ENCODE data around the gene ANK3. TPM values are rescaled to one million over a fixed set of nuclear protein-coding genes. Genes with fewer than 3 reads are reported as not detected.

ANK3 gene
- total and polyA plus RNA-seq, 10 donors, result 2.0 to 133 (median 62.9) TPM

- intact Hi-C loops (cut with DNase I; ENCODE audit: low total_unique reads), result no loop called here
- TF ChIP-seq CTCF (IDR thresholded peaks at IDR 0.05 in 8 of 11, conservative IDR thresholded peaks at IDR 0.05 in 3 of 11), result no peak
- no peak for TF ChIP-seq POLR2A (IDR thresholded peaks at IDR 0.05)
- TF ChIP-seq POLR2AphosphoS5 (IDR thresholded peaks at IDR 0.05), result no peak
- no peaks in the 10 kb centered on the region for H3K9me3 ChIP-seq
- no peak overlapping the region for H3K4me3 ChIP-seq
- WGBS, 5 donors, result 78 to 89% (median 87%) methylated on average over 8 of the region's 8 CpGs
- no peak for DNase-seq
- H3K27me3 ChIP-seq (replicated peaks in 1 of 7), result no peaks in the 10 kb centered on the region
- H3K4me1 ChIP-seq, result peaks cover 0 to under 1% (median 0%) of the 10 kb centered on the region in 6 donors
- H3K36me3 ChIP-seq, result no peaks in the 10 kb centered on the region
- no peak overlapping the region for H3K27ac ChIP-seq
Observed at GRCh38 chr10:60363187-60363586, 26.5 kb downstream of the ANK3 start.

- Histone ChIP-seq H3K36me3 (no peaks in the 10 kb centered on the region), H3K4me1 (peaks cover 0 to 3% (median 0%) of the 10 kb centered on the region in 6 donors), H3K27ac (no peak overlapping the region), H3K9me3 (no peaks in the 10 kb centered on the region), H3K27me3 (replicated peaks in 1 of 7) (no peaks in the 10 kb centered on the region), H3K4me3 (no peak overlapping the region)
- WGBS, 5 donors, result 91 to 99% (median 94%) methylated on average over 6 of the region's 6 CpGs
- DNase-seq, result no peak
- intact Hi-C loops (cut with DNase I; ENCODE audit: low total_unique reads), result no loop called here
- TF ChIP-seq POLR2AphosphoS5 (IDR thresholded peaks at IDR 0.05) (no peak), CTCF (IDR thresholded peaks at IDR 0.05 in 8 of 11, conservative IDR thresholded peaks at IDR 0.05 in 3 of 11) (no peak), POLR2A (IDR thresholded peaks at IDR 0.05) (no peak)
Observed at GRCh38 chr10:60362461-60362860, 27.2 kb downstream of the ANK3 start.

GRCh38 chr10:60359066-60359465 lies 30.6 kb downstream of the ANK3 start:
- Histone ChIP-seq H3K9me3 (no peaks in the 10 kb centered on the region), H3K36me3 (no peaks in the 10 kb centered on the region), H3K4me3 (no peak overlapping the region), H3K27ac (no peak overlapping the region), H3K4me1 (peaks cover 0 to 3% (median 0%) of the 10 kb centered on the region in 6 donors), H3K27me3 (replicated peaks in 1 of 7) (no peaks in the 10 kb centered on the region)
- DNase-seq, result no peak
- TF ChIP-seq POLR2AphosphoS5 (IDR thresholded peaks at IDR 0.05) (no peak), POLR2A (IDR thresholded peaks at IDR 0.05) (no peak), CTCF (IDR thresholded peaks at IDR 0.05 in 8 of 11, conservative IDR thresholded peaks at IDR 0.05 in 3 of 11) (no peak)
- intact Hi-C loops (cut with DNase I; ENCODE audit: low total_unique reads), result no loop called here

- TF ChIP-seq CTCF (IDR thresholded peaks at IDR 0.05 in 8 of 11, conservative IDR thresholded peaks at IDR 0.05 in 3 of 11), result no peak
- intact Hi-C loops (cut with DNase I; ENCODE audit: low total_unique reads), result no loop called here
- Histone ChIP-seq H3K36me3 (no peaks in the 10 kb centered on the region), H3K27ac (no peak overlapping the region), H3K27me3 (replicated peaks in 1 of 7) (no peaks in the 10 kb centered on the region), H3K4me3 (no peak overlapping the region), H3K9me3 (no peaks in the 10 kb centered on the region), H3K4me1 (peaks cover 0 to 4% (median 0%) of the 10 kb centered on the region in 6 donors)
- no peak for DNase-seq
Observed at GRCh38 chr10:60358282-60358681, 31.4 kb downstream of the ANK3 start.

All from spleen (tissue), 11 donors.